Stimulated activated CD8-positive, alpha-beta memory T cell treated with anti-CD3 and anti-CD28 coated beads, Interleukin-4, amount 100 ng/mL, for 1 hour (primary cell): ENCODE results near the gene GK2.

Experiments
- DNase-seq, 2 donors: peaks; one replicate each; pipeline ENCODE4 v3.0.0-alpha.2; 2020; ENCODE audit warnings: low read depth in 2 of 2, low spot score in 1 of 2

The GK2 gene

DNA sequence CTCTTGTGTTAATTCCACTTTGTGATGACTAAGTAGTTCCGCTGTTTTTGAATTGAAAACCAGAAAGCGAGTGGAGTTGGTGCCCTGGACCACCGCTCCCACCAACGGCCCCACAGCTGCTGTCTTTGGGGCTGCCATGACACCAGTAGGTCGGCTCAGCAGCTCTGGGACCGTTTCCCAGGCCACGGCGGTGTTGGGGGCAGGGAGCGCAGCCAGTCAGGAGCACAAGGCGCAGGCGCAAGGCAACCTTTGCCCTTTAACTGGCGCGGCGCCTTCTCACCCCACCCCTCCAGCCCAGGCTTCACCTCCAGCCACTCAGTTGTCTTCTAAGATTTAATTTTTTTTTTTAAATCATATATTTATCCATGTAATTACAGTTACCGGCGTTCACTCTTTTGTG is at the start of gene GK2:
Gene GK2 (minus strand): TSS at position 166 of the 400 bp plus-strand sequence. CDS start 28 bp downstream, at position 138.
- no peak for DNase-seq

- no peak for DNase-seq
Measured at GRCh38 chr4:79455216-79455615, 47.2 kb upstream of the GK2 start.

DNA sequence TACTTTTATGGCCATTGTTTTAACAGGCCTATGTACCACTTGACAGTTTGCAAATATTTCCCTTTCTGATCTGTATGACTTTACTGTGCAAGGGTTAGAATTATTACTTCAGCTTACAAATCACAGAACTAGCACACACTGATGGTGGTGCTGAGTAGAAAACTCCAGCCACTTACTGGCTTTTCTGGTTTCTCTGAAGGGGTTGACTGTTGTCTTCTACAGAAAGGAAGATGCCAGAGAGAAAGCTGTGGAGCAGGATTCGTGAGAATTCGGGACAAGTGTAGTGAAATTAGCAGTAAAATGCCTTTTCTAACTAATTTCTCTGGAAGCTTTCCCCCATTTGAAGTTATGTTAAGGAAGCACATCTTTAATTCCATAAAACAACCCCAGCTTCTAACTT is 46.6 kb upstream of the GK2 start:
- no peak for DNase-seq

- DNase-seq = no peak
Measured at GRCh38 chr4:79450053-79450452, 42.0 kb upstream of the GK2 start.

DNA sequence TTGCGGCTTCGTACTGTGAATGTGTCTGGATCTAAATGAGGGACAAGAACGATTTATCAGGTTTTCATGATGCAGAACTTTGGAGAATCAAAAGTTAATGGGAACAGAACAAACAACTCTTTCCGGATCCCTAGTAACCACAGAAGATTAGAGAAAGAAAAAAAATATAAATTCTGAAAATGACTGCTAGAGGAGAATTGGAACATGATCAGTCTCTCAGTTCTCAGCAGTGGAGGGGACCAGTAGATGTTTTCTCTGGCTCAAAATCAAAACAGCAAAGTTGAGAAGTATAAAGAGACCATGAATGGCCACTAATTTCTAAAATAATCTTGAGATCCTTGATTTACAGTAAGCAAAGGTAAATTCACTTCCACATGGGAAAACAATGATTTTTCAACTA is 38.1 kb upstream of the GK2 start:
- no peak for DNase-seq

DNA sequence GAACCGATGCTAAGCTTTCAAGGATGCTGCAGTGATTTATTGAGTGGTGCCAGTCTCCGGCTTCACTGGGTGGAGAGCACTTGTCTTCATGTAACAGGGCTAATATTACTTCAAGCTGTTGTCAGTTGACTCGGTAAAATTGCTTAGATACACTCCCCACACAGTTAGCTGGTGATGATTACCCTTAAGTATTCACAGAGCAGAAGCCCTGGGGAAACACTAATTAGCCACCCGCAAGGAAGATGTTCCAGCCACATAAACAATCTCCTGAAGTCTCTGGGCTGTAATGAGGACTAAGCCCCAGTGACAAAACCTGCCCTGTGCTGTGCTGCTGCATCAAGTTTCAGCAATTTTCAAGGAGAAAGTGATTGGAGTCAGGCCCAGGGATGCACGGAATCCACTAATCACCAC is 37.3 kb upstream of the GK2 start:
- no peak for DNase-seq

DNA sequence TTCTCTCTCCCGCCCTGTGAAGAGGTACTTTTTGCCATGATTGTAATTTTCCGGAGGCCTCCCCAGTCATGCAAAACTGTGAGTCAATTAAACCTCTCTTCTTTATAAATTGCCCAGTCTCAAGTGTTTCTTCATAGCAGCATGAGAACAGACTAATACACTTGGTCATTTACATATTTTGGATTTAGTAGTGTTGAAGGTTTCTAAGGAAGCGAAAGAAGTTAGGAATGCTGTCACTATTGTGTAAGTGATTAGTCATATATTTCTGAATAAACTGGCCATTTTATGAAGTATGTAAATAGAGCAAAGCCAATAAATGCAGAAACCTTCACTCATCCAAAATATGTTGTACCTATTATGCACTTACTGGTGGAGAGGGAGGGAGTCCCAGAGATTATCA is 34.4 kb upstream of the GK2 start:
- no peak for DNase-seq

GRCh38 chr4:79439489-79439888 is 31.5 kb upstream of the GK2 start:
- DNase-seq = no peak

- DNase-seq = no peak
Measured at GRCh38 chr4:79431839-79432238, 23.8 kb upstream of the GK2 start.

- DNase-seq = no peak
Measured at GRCh38 chr4:79429113-79429903, 21.3 kb upstream of the GK2 start.

DNA sequence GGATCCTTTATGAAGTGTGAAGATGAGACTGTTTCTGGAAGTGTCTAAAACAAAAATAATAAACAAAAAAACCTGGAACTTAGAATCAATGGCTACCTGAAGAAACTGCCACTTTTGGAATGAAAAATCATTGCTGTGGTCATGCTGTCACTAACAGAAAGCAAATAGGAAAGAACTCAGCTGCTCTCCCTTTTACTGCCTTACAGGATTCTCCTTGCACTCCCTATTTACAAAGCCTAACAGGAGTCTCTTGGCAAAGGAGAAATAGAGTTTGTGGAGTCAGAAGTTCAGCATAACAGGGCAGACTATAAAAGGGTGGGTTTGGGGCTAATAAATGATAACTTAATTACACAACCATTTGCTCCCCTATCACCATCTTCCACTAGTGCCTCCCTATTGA is 19.0 kb upstream of the GK2 start:
- no peak for DNase-seq

DNA sequence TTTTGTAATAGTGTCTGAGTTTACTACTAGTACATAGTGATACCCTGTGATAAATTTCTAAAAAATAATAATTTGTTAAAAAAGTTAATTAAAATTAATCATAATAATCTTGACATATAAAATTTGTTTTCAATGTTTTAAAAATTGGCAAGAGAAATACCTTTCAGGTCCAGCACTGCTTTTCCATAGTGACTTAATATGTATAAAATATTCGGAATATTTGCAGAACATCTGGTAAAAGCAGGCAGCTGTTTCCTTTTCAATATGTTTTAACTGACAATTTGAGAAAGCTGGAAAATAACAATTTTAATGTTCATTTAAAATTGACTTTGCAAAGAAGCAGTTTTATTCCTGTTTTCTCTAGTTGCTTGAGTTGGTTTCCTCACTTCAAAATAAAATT is 17.6 kb upstream of the GK2 start:
- no peak for DNase-seq

- DNase-seq = no peak
Measured at GRCh38 chr4:79421483-79421882, 13.5 kb upstream of the GK2 start.

DNA sequence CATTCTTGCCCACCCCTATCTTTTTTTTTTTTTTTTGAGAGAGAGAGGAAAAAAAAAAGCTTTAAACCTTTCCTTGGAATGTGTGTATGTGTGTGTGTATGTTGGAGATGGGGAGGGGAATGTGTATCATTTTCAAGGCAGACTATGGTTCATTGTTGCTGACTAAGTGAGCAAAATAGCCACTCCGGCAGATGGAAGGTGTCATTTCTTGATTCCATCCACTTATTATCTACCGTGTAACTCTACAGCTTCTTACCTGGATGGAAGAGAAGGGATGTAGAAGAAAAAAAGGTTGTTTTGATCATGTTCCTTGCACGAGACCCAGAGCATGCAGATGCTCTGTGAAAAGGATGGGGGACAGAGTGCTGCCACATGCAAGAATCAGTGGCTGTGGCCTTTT is 5.9 kb upstream of the GK2 start:
- no peak for DNase-seq

- DNase-seq = no peak
Measured at GRCh38 chr4:79413032-79413885, 5.2 kb upstream of the GK2 start.

DNA sequence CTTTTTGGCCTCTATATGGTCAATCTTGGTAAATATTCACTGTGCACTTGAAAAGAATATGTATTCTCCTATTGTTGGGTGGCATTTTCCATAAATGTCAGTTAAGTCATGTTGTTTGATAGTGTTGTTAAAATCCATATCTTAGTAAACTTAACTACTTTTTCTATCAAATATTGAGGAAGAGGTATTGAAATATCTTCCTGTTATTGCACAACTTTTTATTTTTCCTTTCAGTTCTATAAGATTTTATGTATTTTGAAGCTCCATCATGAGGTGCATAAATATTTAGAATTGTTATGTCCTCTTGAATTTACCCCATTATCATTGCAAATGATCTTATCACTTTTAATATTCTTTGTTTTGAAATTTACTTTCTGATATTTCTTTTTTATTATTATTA is 3.4 kb downstream of the GK2 start:
- DNase-seq = no peak

GRCh38 chr4:79403356-79403755 is 4.7 kb downstream of the GK2 start:
- no peak for DNase-seq

DNA sequence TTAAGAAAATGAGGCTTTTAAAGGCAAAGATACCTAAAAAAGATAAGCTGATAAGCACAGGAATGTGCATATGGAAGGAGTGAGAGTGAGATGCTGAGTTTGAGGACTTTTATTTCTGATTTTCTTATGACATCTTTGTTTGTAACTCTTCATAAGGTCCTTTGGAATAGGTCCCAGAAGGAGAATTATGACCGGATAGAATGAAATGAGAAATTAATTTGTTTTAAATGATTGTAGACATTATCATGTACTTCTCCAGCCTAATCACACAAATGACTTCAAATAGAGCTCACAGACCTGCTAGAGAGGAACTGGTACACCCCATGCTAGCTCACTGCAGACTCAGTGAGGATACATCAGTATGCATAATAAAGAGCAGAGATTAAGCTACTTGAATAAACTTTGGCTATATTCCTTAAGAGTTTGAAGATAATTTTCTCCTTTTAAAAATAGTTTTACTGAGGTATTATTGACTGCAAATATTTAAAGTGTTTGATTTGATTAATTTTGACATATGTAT is 5.6 kb downstream of the GK2 start:
- DNase-seq = no peak

DNA sequence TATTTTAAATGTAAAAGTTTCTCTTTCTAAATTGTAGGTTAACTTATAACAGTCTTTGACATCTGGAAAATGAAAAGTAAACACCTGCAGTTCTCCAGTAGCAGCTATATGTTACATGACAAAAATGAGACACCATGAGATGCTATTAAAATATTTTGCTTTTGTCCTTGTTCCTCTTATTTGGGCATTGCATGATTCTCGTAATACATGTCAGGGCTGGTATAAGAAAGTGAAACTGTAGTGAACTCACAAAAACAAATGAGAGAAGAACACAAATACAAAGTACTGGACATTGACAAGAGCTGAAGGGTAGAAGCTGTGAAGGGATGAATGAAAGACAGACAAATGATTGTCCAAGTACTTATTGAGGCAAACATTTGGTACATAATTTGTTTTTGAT is 9.0 kb downstream of the GK2 start:
- DNase-seq = no peak

DNA sequence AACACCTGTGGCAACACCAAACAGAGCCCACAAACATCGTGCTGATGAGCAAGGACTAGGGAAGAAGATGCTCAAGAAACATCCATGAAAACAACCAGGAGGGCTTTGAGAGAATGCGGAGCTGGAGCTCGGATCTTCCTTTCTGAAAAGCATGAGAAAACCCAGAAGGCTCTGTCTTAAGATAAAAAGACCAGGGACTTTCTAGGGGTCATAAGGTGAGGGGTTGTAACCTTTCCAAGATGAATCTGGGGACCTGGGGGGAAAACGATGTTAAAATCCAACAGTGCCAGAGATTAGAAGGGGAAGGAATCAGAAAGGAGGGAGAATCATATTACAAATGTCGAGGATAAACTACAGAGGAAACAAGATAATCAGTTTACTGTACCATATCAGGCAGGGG is 10.1 kb downstream of the GK2 start:
- no peak for DNase-seq

DNA sequence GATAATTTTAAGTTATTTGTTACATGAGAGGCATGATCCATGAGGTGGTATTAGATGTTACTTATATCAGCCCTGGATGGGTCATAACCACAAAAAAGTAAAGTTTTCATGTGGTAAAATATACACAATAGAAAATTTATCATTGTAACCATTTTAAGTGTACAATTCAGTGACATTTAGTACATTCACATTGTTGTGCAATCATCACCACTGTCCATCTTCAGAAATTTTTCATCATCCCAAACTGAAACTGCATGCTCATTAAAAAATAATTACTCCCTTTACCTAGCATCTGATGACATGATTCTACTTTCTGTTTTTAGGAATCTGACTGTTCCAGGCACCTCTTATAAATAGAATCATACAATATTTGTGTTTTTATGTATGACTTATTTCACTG is 11.2 kb downstream of the GK2 start:
- DNase-seq = no peak

DNA sequence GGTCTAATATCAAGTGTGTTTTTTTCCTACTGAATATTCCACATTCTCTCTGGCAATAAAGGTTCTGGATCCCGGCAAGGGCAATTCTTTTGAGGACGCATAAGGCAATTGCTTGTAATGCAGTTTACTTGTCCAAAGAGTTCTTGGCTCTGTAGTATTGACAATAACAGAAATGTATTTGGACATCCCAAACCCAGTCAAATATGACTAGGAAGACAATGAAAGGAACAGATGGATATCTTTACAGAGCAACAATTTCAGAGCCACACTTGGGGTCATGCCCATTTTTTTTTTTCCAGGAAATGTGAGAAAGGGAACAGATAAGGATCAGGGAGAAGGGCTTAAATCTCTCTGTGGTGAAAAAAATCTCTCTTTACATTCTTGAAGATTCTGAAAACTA is 12.2 kb downstream of the GK2 start:
- no peak for DNase-seq
